Hypothalamus (tissue), 51 donors: ENCODE results near the gene CNN3.

ENCODE experiments used
- DNase-seq, 51 donors: peaks; one replicate each; lab custom pipeline; 2025; lab: John Stamatoyannopoulos, UW

Gene CNN3

DNA sequence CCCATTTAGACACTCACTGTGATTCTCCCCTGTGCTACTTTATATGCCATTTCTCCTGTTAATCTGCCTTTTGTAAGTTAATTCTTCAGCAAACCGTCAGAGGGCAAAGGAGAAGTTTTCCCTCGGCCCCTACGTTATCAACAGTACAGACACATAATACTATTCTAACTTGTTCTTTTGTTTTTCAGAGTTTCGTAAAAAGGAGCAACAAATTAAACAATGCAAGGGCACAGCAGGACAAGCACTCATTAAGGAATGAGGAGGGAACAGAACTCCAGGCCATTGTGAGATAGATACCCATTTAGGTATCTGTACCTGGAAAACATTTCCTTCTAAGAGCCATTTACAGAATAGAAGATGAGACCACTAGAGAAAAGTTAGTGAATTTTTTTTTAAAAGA is 32.3 kb downstream of the CNN3 start:
- DNase-seq, result no peak

GRCh38 chr1:94892604-94893254 is 34.2 kb downstream of the CNN3 start:
- DNase-seq, result no peak

DNA sequence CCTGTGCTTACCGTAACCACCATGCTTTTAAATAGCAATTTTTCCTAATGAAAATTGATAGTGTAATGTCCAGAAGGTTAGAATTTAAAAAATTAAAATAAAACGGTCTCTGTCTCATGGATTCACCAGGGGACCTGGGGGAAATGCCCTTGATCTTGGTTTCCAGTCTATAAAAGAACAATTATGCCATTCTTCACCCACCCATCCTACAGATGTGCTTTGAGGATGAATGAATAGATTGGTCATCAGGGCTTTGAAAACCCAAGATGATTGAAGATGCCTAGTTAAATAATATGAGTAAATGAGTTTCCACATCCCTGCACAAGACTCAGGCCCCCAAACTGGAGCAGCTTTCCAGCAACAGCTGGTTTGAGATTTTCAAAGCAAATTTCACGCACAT is 38.7 kb downstream of the CNN3 start:
- DNase-seq, result no peak

GRCh38 chr1:94887603-94888171 is 39.2 kb downstream of the CNN3 start:
- no peak for DNase-seq

DNA sequence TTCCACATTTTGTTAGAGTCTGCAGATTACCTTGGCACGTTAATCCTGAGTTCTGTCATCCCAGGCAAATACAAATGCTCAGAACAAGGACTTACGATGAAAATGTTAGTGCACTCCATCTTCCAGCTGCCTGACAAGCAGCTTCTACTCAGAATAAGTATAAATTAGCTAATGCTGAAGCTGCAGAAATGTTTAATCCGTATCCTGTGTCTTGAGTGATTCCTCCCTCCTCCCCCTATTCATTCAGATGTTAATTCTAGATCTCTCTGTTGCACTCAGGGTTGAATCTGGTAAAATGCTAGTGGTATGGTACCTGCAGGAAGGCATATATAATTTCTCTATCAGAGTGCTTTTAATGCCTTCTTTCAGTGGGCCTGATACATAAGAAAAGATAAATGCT is 39.8 kb downstream of the CNN3 start:
- DNase-seq, result no peak

GRCh38 chr1:94886361-94886760 is 40.5 kb downstream of the CNN3 start:
- DNase-seq, result no peak

- peak in 1 of 51 donors; percentile 24 for DNase-seq
These were observed 42.4 kb downstream of the CNN3 start for GRCh38 chr1:94884507-94884906.

GRCh38 chr1:94884106-94884505 is 42.8 kb downstream of the CNN3 start:
- DNase-seq, result peak in 18 of 51 donors; percentile 8 to 65 (median 32)

DNA sequence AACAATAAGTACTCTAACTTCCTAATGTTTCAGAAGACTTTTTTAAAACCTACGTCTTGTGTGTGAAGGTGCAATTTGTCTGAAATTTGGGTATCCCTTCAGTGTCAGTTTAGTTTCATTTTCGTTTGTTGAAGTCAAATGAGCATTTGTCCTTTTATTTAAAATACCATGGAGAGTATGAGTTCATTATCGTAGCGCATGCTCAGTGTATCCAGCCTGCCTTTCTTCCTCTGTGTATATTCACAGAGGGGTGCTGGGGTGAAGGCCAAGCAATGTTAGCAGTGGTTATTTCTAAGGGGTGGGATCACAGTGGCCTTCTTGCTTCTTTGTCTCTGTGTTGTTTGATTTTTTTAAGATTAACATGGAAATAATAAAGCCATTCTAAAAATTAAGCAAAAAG is 43.2 kb downstream of the CNN3 start:
- DNase-seq, result peak in 1 of 51 donors; percentile 24

DNA sequence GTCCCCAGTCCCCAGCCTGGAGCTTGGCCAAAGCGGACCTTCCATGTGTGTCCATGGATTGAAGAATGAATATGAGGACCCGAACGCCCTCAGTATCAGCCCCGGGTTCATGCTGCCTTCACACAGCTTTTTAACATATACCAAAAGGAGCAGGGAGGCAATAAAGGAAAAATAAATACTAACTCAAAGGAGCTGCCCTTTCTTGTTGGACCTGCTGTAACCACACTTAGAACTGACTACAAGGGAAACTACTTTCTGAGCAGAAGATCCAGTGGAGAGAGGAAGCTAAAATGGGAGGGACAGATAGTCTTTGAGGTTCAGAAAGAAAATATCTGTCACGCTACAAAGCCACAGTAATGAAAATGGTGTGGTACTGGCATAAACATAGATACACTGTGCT is 48.6 kb downstream of the CNN3 start:
- DNase-seq, result no peak

- no peak for DNase-seq
These were observed 50.5 kb downstream of the CNN3 start for GRCh38 chr1:94876362-94876761.

DNA sequence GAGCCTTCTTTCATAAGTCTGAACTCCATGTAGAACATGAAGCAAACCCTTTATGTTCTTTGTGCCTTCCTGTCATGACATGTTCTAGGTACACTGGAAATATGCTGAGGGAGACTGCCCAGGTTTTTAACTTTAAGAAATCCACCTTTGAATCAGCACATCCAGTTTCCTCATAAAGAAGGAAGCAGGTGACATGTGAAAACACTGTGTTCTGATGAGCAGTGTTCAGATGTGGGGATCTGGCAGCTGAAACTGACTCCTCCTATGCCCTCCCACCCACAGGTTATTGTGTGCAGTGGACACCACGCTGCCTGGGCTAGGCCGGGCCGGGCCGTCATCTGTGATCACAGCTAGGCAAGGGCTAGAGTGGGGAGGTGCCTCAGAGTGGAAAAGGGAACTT is 51.1 kb downstream of the CNN3 start:
- no peak for DNase-seq

DNA sequence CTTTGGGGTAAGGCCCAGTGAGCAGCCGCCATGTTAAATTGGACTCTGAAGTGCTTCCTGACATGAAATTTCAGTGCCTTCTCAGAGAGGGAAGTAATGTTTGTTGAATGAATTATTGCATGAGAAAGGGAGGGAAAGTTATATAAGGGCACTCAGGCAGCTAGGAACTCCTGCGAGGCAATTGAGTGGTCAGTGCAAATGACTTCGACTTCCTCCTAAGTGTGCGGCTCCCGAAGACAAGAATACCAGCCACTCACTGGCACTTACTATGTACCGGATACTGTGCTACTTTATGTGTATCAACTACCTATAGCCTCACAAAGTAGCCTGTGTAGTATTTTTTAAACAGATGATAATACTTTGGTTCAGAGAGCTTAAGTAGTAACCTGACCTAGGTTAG is 52.5 kb downstream of the CNN3 start:
- DNase-seq, result no peak

DNA sequence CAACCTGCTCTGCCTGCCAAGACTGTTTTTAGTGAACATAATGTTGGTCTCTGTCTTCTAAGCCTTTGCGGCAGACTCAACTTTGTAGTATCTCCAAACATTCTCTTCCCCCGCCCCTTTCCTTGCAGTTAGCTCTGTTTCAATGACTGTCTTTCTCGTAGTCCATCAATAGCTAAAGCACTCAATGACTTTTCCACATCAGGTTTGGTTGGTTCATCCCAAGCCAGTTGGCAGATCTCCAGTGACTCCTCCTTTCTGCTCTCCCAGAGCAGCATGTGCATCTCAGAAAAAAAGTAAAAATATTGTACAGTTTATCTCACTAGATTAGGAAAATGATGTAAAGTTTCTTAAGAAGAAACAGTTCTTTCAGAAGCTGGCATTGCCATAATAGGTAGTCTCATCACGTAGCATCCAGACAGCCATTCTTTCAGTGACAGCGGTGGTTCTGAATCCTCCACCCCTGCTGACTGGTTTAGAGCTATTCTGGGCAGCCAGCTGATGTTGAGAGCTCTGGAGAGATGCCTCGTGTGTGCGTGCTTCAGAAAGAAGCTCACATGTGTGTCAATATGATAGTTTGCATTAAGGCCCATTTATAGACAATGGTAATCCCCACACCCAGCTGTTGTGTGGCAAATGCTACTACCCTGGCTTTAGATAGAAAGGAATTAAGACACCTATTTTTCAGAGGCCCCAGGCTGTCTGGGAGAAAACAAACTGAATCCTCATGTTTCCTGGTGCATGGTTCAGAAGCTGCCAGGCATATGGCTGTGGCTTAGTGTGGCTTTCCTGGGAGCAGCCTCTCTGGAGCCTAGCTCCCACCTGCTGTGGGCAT is 53.2 kb downstream of the CNN3 start:
- DNase-seq, result peak in 41 of 51 donors; percentile 12 to 87 (median 63)

DNA sequence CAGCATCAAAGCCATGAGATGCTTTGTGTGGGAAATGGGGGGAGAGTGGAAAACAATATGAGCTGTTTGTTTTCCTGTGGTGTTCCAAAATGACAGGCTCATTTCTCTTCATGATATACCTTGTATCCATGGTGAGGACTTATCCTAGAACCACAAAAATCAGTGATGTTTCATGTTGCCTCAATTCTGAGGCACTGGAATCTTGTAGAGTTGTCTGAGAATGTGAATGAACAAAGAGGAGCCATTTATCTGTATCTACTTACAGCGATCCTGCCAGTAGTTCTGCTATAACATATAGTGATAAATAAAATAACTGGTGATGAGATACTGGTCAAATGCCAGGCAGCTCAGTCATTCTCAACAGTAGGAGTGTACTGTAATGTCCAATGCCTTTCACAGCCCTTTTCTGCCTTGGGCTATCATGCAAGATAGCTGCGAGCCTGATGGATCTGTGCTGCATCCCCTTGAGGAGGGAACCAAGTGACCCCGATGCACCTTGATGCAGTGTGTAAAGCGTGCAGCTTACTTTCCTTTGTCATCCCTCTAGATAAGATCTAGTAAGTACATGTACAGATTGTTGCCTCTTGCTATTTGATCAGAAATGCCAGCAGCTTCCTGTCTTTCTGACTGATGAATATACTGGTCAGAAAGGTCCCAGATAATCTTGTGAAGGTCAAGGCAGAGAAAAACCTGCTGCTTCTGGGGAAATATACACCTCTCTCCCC is 54.0 kb downstream of the CNN3 start:
- DNase-seq, result no peak

GRCh38 chr1:94871031-94871430 is 55.9 kb downstream of the CNN3 start:
- no peak for DNase-seq

DNA sequence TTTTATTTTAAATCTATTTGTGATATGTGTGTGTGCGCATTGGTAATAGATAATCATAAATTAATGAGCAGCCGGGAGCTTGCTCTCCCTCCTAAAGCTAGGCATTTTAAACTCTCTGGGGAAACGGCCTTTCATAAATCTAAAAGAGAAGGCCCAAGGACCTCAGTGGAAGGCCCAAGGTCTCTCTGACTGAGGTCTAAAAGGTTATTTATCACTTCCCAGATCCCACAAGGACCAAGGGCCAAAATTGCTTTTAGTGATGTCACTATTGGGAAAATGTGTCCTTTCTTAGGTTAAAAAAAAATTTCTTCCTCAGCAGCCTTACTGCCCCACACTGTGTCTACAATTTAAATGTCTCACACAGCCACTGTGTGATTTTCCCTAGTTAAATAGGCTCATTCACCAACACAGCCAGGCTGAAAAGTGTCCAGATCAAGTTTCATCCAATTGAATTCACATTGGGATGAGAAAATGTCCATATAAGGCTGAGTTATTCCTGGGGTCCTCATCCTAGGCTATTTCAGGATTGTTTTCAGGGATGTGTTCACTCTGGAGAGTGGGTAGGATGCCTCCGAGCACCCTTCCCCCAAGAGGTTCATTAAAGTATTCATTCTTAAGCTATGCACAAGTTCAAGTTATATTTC is 60.6 kb downstream of the CNN3 start:
- peak in 2 of 51 donors; percentile 29 to 45 for DNase-seq

GRCh38 chr1:94865360-94865759 is 61.5 kb downstream of the CNN3 start:
- DNase-seq, result peak in 4 of 51 donors; percentile 6 to 20 (median 18)

DNA sequence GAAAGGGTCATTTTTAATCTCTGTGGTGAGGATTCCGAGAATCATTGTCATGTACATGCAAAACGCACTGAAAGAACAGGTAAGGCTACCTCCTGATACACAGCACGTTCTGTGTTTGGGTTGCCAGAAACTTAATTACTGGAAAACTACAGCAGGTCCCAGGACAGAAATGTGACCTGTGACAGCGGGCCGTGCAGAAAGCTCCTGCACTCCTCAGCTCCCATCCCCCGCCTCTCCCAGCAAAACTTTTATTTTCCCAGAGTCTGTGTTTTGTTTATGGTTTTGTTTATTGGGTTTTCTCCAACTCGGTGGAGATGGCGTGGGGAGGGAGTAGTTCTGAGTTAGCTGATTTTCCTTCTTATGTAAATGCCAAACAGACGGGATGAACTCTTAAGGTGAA is 62.1 kb downstream of the CNN3 start:
- DNase-seq, result peak in 2 of 51 donors; percentile 11 to 21

GRCh38 chr1:94863919-94864318 is 63.0 kb downstream of the CNN3 start:
- peak in 25 of 51 donors; percentile 11 to 76 (median 40) for DNase-seq
